SU-DHL-6 (cell line): ENCODE results near the gene SESN3.

Experiments
- CTCF ChIP-seq: fragments of 200-600 bp; sonication (generic); IDR thresholded peaks from one replicate; pipeline ENCODE4 v1.5.1; 2017; ENCODE audit warnings: antibody characterized with exemption, mild to moderate bottlenecking, low read length, moderate library complexity; ENCODE audit not compliant: insufficient read depth, poor library complexity, severe bottlenecking
- EZH2phosphoT487 ChIP-seq: fragments of 200-600 bp; sonication (generic), shearing (Covaris generic); conservative IDR thresholded peaks from 2 replicates; pipeline ENCODE4 v1.6.1; 2018; ENCODE audit warnings: mild to moderate bottlenecking, antibody characterized with exemption, low read length, moderate library complexity, mixed read lengths

GRCh38 chr11:95231881-95232605 lies 1.0 kb upstream of the SESN3 start:
- TF ChIP-seq CTCF: no peak
- TF ChIP-seq EZH2phosphoT487: no peak
